GM19023 (cell line): ENCODE results near the gene POFUT2.

Experiments
- ATAC-seq: cut with Tn5 transposase; IDR thresholded peaks from one replicate; pipeline ENCODE4 v1.9.1; 2021; ENCODE audit warnings: mild to moderate bottlenecking, moderate library complexity; ENCODE audit not compliant: unreplicated experiment

POFUT2 gene

GRCh38 chr21:45285266-45285931, 2.3 kb downstream of the POFUT2 start:
- ATAC-seq: no peak

GRCh38 chr21:45284456-45284741, 3.3 kb downstream of the POFUT2 start:
- no peak for ATAC-seq

- no peak for ATAC-seq
These were observed 3.9 kb downstream of the POFUT2 start for GRCh38 chr21:45283611-45284455.

GRCh38 chr21:45283035-45283610, 4.6 kb downstream of the POFUT2 start:
- ATAC-seq: no peak

GRCh38 chr21:45282283-45283034, 5.2 kb downstream of the POFUT2 start:
- no peak for ATAC-seq

- ATAC-seq: no peak
These were observed 6.0 kb downstream of the POFUT2 start for GRCh38 chr21:45281411-45282282.

GRCh38 chr21:45280969-45281368, 6.7 kb downstream of the POFUT2 start:
- no peak for ATAC-seq

- ATAC-seq: no peak
These were observed 7.4 kb downstream of the POFUT2 start for GRCh38 chr21:45280178-45280821.

- ATAC-seq: no peak
These were observed 8.1 kb downstream of the POFUT2 start for GRCh38 chr21:45279446-45280177.

GRCh38 chr21:45278156-45278911, 9.4 kb downstream of the POFUT2 start:
- no peak for ATAC-seq

- no peak for ATAC-seq
These were observed 10.3 kb downstream of the POFUT2 start for GRCh38 chr21:45277101-45278045.

GRCh38 chr21:45276596-45276995, 11.1 kb downstream of the POFUT2 start:
- ATAC-seq: no peak

- ATAC-seq: no peak
These were observed 17.3 kb downstream of the POFUT2 start for GRCh38 chr21:45270306-45270821.

GRCh38 chr21:45269861-45270260, 17.8 kb downstream of the POFUT2 start:
- ATAC-seq: no peak

GRCh38 chr21:45267390-45267760, 20.3 kb downstream of the POFUT2 start:
- ATAC-seq: no peak

GRCh38 chr21:45266518-45267389, 20.9 kb downstream of the POFUT2 start:
- no peak for ATAC-seq
